ENCODE measurements around the gene PIP5K1B. TPM values are rescaled to one million over a fixed set of nuclear protein-coding genes. Genes with fewer than 3 reads are reported as not detected.
"Not testable (repeated sequence)": the region's sequence is repeated elsewhere in the genome, so short reads cannot be mapped to it uniquely, and the experiment has no call there.

Gene PIP5K1B
- total RNA-seq, 1 experiment from 2014 or later = not detected

DNA sequence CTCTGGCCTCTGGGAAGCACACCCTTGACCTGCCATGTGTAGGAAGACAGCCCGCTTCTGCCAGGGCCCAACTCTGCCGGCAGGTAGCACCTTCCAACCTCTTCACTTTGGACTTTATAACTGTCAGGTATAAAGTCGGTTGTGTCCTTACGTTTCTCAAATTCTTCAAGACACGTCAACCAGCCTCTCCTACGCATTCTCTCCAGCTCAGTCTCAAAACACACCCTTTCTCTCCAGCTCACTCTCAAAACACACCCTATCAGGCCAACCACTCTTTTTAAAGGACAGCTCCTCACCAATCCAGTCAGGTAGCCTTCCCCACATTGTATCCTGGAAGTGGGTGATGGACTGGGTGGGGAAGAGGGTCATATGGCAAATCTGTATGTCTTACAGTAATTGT, 344.1 kb downstream of the PIP5K1B start:
- CTCF ChIA-PET = no interaction called here
- DNase-seq = no peak
- H3K4me3 ChIP-seq (ENCODE audit: low read length) = no peak overlapping the region
- no peaks in the 10 kb centered on the region for H3K9me3 ChIP-seq (ENCODE audit: low read length)
- H4K20me1 ChIP-seq (ENCODE audit: low read length) = no peaks in the 10 kb centered on the region
- H3F3A ChIP-seq (ENCODE audit: low read length, unreplicated experiment) = no peaks in the 10 kb centered on the region
- no peak overlapping the region for H3K4me2 ChIP-seq (ENCODE audit: low read length)
- H3K79me2 ChIP-seq (ENCODE audit: low read length) = no peaks in the 10 kb centered on the region
- H3K4me1 ChIP-seq (ENCODE audit: insufficient read depth, low read length) = no peaks in the 10 kb centered on the region
- TF ChIP-seq EZH2 (IDR thresholded peaks at IDR 0.05; ENCODE audit: low read length, unreplicated experiment) = no peak
- no peak for TF ChIP-seq EZH2phosphoT487 (IDR thresholded peaks at IDR 0.05; ENCODE audit: borderline replicate concordance, low read length)
- TF ChIP-seq, protein P1, sequence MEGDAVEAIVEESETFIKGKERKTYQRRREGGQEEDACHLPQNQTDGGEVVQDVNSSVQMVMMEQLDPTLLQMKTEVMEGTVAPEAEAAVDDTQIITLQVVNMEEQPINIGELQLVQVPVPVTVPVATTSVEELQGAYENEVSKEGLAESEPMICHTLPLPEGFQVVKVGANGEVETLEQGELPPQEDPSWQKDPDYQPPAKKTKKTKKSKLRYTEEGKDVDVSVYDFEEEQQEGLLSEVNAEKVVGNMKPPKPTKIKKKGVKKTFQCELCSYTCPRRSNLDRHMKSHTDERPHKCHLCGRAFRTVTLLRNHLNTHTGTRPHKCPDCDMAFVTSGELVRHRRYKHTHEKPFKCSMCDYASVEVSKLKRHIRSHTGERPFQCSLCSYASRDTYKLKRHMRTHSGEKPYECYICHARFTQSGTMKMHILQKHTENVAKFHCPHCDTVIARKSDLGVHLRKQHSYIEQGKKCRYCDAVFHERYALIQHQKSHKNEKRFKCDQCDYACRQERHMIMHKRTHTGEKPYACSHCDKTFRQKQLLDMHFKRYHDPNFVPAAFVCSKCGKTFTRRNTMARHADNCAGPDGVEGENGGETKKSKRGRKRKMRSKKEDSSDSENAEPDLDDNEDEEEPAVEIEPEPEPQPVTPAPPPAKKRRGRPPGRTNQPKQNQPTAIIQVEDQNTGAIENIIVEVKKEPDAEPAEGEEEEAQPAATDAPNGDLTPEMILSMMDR (conservative IDR thresholded peaks at IDR 0.05; ENCODE audit: low read depth, low read length) = no peak
- ATAC-seq = no peak
- no peak overlapping the region for H3K9ac ChIP-seq (ENCODE audit: low read length)
- no peaks in the 10 kb centered on the region for H3K9me2 ChIP-seq (replicated peaks; ENCODE audit: low read length)
- H3K36me3 ChIP-seq (ENCODE audit: low read depth, low read length) = no peaks in the 10 kb centered on the region
- intact Hi-C loops (cut with micrococcal nuclease) = no loop called here
- POLR2A ChIA-PET (ENCODE audit: unreplicated experiment) = no interaction called here
- no peak overlapping the region for H3K27ac ChIP-seq (ENCODE audit: low read length)
- H3K27me3 ChIP-seq (ENCODE audit: low read length) = no peaks in the 10 kb centered on the region
- no peak overlapping the region for H2AFZ ChIP-seq (ENCODE audit: low read length)
- BruUV-seq (replicated peaks) = no TSS peak

DNA sequence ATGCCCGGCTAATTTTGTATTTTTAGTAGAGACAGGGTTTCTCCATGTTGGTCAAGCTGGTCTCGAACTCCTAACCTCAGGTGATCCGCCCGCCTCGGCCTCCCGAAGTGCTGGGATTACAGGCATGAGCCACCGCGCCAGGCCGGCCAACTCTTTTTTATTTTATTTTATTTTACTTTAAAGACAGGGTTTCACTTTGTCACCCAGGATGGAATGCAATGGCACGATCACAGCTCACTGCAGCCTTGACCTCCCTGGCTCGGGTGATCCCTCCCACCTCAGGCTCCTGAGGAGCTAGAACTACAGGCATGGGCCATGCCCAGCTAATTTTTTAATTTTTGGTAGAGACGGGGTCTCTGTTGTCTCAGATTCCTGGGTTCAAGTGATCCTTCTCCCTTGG, 345.9 kb downstream of the PIP5K1B start:
- H3K36me3 ChIP-seq (ENCODE audit: low read depth, low read length); H3K27me3 ChIP-seq (ENCODE audit: low read length); BruUV-seq (replicated peaks); H3K27ac ChIP-seq (ENCODE audit: low read length); H3K9me3 ChIP-seq (ENCODE audit: low read length); DNase-seq; H3K4me1 ChIP-seq (ENCODE audit: insufficient read depth, low read length); H3K79me2 ChIP-seq (ENCODE audit: low read length); H3K4me2 ChIP-seq (ENCODE audit: low read length); H4K20me1 ChIP-seq (ENCODE audit: low read length); H3K9ac ChIP-seq (ENCODE audit: low read length); POLR2A ChIA-PET (ENCODE audit: unreplicated experiment); H3F3A ChIP-seq (ENCODE audit: low read length, unreplicated experiment); ATAC-seq; H2AFZ ChIP-seq (ENCODE audit: low read length); H3K9me2 ChIP-seq (replicated peaks; ENCODE audit: low read length); H3K4me3 ChIP-seq (ENCODE audit: low read length): not testable (repeated sequence)
- intact Hi-C loops (cut with micrococcal nuclease) = loop anchor here (5.0 kb wide), 1 partner anchor 71 kb away; no protein-coding TSS in a partner anchor
- CTCF ChIA-PET = interaction anchor here (0.7 kb wide), 1 partner anchor 80 kb away, joined by 4 read pairs; no protein-coding TSS in a partner anchor

DNA sequence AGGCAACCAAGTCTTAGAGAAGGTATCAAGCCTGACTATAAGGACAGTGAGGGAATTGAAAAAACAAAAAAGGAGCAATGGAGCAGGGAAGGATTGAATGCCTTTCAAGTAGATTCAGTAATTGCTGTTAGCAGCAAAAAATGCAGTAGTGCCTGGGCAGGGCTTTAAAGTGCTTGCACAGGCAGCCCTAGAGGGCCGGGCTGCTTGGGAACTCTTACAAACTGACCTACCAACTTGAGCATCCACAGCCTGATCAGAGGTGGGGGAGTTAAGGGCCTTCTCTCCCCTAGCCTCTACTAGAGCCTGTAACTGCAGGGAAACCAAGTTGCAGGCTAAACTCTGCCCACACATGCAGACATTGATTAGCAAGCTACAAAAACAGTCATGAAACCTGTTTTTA, 349.9 kb downstream of the PIP5K1B start:
- no peak overlapping the region for H2AFZ ChIP-seq (ENCODE audit: low read length)
- H3K4me1 ChIP-seq (ENCODE audit: insufficient read depth, low read length) = no peaks in the 10 kb centered on the region
- intact Hi-C loops (cut with micrococcal nuclease) = loop anchor here (1.0 to 5.0 kb wide), 3 partner anchors 52 to 138 kb away; no protein-coding TSS in a partner anchor
- H3K4me3 ChIP-seq (ENCODE audit: low read length) = no peak overlapping the region
- H3K9me3 ChIP-seq (ENCODE audit: low read length) = no peaks in the 10 kb centered on the region
- H3K36me3 ChIP-seq (ENCODE audit: low read depth, low read length) = no peaks in the 10 kb centered on the region; the same call in none of the 2 replicates
- H3K27me3 ChIP-seq (ENCODE audit: low read length) = no peaks in the 10 kb centered on the region
- H3K9ac ChIP-seq (ENCODE audit: low read length) = no peak overlapping the region
- ATAC-seq = no peak
- no peaks in the 10 kb centered on the region for H3K9me2 ChIP-seq (replicated peaks; ENCODE audit: low read length)
- no TSS peak for BruUV-seq (replicated peaks)
- TF ChIP-seq, protein P1 (conservative IDR thresholded peaks at IDR 0.05; ENCODE audit: low read depth, low read length) = no peak
- TF ChIP-seq EZH2phosphoT487 (IDR thresholded peaks at IDR 0.05; ENCODE audit: borderline replicate concordance, low read length) (no peak), EZH2 (IDR thresholded peaks at IDR 0.05; ENCODE audit: low read length, unreplicated experiment) (no peak)
- ChIA-PET CTCF (interaction anchor here (0.6 kb wide), 1 partner anchor 103 kb away, joined by 12 read pairs; no protein-coding TSS in a partner anchor), POLR2A (ENCODE audit: unreplicated experiment) (no interaction called here)
- no peaks in the 10 kb centered on the region for H3K79me2 ChIP-seq (ENCODE audit: low read length)
- no peak for DNase-seq
- H3F3A ChIP-seq (ENCODE audit: low read length, unreplicated experiment) = no peaks in the 10 kb centered on the region
- H3K27ac ChIP-seq (ENCODE audit: low read length) = no peak overlapping the region
- H4K20me1 ChIP-seq (ENCODE audit: low read length) = no peaks in the 10 kb centered on the region
- H3K4me2 ChIP-seq (ENCODE audit: low read length) = no peak overlapping the region

Data from PC-3 (cell line).